ENCODE results near the gene CEP152. TPM values are rescaled to one million over a fixed set of nuclear protein-coding genes. Genes with fewer than 3 reads are reported as not detected.

CEP152 gene
- polyA plus RNA-seq, 1 donor from 2014 or later: 1.3 TPM

GRCh38 chr15:48785712-48786111 lies 25.2 kb downstream of the CEP152 start:
- Histone ChIP-seq H3K27me3 (ENCODE audit: insufficient read depth, low read depth, low read length) (no peaks in the 10 kb centered on the region), H3K4me2 (ENCODE audit: low read length) (no peak overlapping the region), H2AFZ (ENCODE audit: low read depth, low read length) (no peak overlapping the region), H3K9me3 (ENCODE audit: low read length) (no peaks in the 10 kb centered on the region), H3K79me2 (replicated peaks; ENCODE audit: insufficient read depth, low read length) (no peaks in the 10 kb centered on the region), H3K4me3 (ENCODE audit: low read length) (no peak overlapping the region), H3K36me3 (ENCODE audit: insufficient read depth, low read length) (no peaks in the 10 kb centered on the region), H3K9me2 (ENCODE audit: insufficient read depth, low read length) (no peaks in the 10 kb centered on the region), H4K20me1 (ENCODE audit: insufficient read depth) (no peaks in the 10 kb centered on the region), H3K27ac (ENCODE audit: low read length) (no peak overlapping the region), H3F3A (ENCODE audit: insufficient read depth, low read length, poor library complexity, severe bottlenecking) (no peaks in the 10 kb centered on the region), H3K9ac (ENCODE audit: low read length) (no peak overlapping the region)
- TF ChIP-seq EZH2 (IDR thresholded peaks at IDR 0.05; ENCODE audit: borderline replicate concordance, insufficient read depth, low read length, poor library complexity, severe bottlenecking) (no peak), SMC3 (conservative IDR thresholded peaks at IDR 0.05; ENCODE audit: poor library complexity) (no peak), TAF1 (IDR thresholded peaks at IDR 0.05; ENCODE audit: low read depth) (no peak)

DNA sequence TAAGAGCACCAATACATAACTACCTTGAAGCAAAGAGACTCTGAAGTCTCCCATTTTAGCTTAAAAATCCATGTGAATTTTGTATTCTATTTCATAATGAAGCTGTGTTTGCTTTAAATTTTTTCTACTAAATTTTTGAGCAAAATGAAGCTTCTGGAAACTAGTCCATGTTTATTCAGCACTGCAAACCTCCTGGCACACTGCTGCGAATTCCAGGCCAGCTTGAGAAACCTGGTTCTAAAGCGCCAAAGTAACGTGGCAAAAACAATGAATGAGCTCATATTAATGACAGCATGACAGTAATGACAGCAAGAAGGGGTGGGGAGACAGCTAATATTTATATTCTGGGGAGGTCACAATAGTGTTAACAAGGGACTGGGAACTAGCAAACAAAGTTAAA lies 25.7 kb downstream of the CEP152 start:
- Histone ChIP-seq H4K20me1 (ENCODE audit: insufficient read depth) (no peaks in the 10 kb centered on the region), H3K9me2 (ENCODE audit: insufficient read depth, low read length) (no peaks in the 10 kb centered on the region), H3K36me3 (ENCODE audit: insufficient read depth, low read length) (no peaks in the 10 kb centered on the region), H3K27ac (ENCODE audit: low read length) (no peak overlapping the region), H3K4me2 (ENCODE audit: low read length) (no peak overlapping the region), H3F3A (ENCODE audit: insufficient read depth, low read length, poor library complexity, severe bottlenecking) (no peaks in the 10 kb centered on the region), H3K4me3 (ENCODE audit: low read length) (no peak overlapping the region), H2AFZ (ENCODE audit: low read depth, low read length) (no peak overlapping the region), H3K79me2 (replicated peaks; ENCODE audit: insufficient read depth, low read length) (no peaks in the 10 kb centered on the region), H3K9me3 (ENCODE audit: low read length) (no peaks in the 10 kb centered on the region), H3K27me3 (ENCODE audit: insufficient read depth, low read depth, low read length) (no peaks in the 10 kb centered on the region), H3K9ac (ENCODE audit: low read length) (no peak overlapping the region)
- TF ChIP-seq POLR2AphosphoS5 (IDR thresholded peaks at IDR 0.05) (no peak), TAF1 (IDR thresholded peaks at IDR 0.05; ENCODE audit: low read depth) (no peak), EP300 (conservative IDR thresholded peaks at IDR 0.05; ENCODE audit: poor library complexity, severe bottlenecking) (no peak), RAD21 (conservative IDR thresholded peaks at IDR 0.05) (no peak), EZH2 (IDR thresholded peaks at IDR 0.05; ENCODE audit: borderline replicate concordance, insufficient read depth, low read length, poor library complexity, severe bottlenecking) (no peak), SMC3 (conservative IDR thresholded peaks at IDR 0.05; ENCODE audit: poor library complexity) (no peak), REST (IDR thresholded peaks at IDR 0.05; ENCODE audit: borderline replicate concordance) (no peak), MXI1 (conservative IDR thresholded peaks at IDR 0.05; ENCODE audit: poor library complexity, severe bottlenecking) (no peak)
- TF ChIP-seq, protein P1, sequence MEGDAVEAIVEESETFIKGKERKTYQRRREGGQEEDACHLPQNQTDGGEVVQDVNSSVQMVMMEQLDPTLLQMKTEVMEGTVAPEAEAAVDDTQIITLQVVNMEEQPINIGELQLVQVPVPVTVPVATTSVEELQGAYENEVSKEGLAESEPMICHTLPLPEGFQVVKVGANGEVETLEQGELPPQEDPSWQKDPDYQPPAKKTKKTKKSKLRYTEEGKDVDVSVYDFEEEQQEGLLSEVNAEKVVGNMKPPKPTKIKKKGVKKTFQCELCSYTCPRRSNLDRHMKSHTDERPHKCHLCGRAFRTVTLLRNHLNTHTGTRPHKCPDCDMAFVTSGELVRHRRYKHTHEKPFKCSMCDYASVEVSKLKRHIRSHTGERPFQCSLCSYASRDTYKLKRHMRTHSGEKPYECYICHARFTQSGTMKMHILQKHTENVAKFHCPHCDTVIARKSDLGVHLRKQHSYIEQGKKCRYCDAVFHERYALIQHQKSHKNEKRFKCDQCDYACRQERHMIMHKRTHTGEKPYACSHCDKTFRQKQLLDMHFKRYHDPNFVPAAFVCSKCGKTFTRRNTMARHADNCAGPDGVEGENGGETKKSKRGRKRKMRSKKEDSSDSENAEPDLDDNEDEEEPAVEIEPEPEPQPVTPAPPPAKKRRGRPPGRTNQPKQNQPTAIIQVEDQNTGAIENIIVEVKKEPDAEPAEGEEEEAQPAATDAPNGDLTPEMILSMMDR (IDR thresholded peaks at IDR 0.05; ENCODE audit: poor library complexity, severe bottlenecking): no peak

DNA sequence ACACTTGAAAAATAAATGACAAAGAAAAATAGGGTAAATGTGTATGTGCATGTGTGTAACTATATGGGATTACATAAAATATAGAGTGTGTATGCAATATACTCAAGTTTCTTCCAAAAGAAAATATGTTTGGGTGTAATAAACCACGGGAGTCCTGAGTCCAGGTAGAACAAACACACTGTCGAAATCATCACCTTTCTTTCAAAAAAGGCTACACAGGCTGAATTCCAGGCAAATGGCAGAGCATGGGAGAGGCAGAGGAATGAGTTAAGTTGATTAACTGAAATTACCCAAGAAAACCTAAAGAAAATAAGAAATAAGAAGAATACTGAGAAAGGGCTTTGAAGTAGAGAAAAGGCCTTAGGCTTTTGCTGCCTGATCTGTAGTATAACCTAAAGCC lies 26.1 kb downstream of the CEP152 start:
- Histone ChIP-seq H3K9me2 (ENCODE audit: insufficient read depth, low read length) (no peaks in the 10 kb centered on the region), H3K4me2 (ENCODE audit: low read length) (no peak overlapping the region), H3K27ac (ENCODE audit: low read length) (no peak overlapping the region), H3K9me3 (ENCODE audit: low read length) (no peaks in the 10 kb centered on the region), H3K9ac (ENCODE audit: low read length) (no peak overlapping the region), H3K36me3 (ENCODE audit: insufficient read depth, low read length) (no peaks in the 10 kb centered on the region), H3K4me3 (ENCODE audit: low read length) (no peak overlapping the region), H3K79me2 (replicated peaks; ENCODE audit: insufficient read depth, low read length) (no peaks in the 10 kb centered on the region), H4K20me1 (ENCODE audit: insufficient read depth) (no peaks in the 10 kb centered on the region), H2AFZ (ENCODE audit: low read depth, low read length) (no peak overlapping the region), H3K27me3 (ENCODE audit: insufficient read depth, low read depth, low read length) (no peaks in the 10 kb centered on the region), H3F3A (ENCODE audit: insufficient read depth, low read length, poor library complexity, severe bottlenecking) (no peaks in the 10 kb centered on the region)
- TF ChIP-seq RAD21 (conservative IDR thresholded peaks at IDR 0.05) (no peak), EP300 (conservative IDR thresholded peaks at IDR 0.05; ENCODE audit: poor library complexity, severe bottlenecking) (no peak), EZH2 (IDR thresholded peaks at IDR 0.05; ENCODE audit: borderline replicate concordance, insufficient read depth, low read length, poor library complexity, severe bottlenecking) (no peak), MXI1 (conservative IDR thresholded peaks at IDR 0.05; ENCODE audit: poor library complexity, severe bottlenecking) (no peak), POLR2AphosphoS5 (IDR thresholded peaks at IDR 0.05) (no peak), SMC3 (conservative IDR thresholded peaks at IDR 0.05; ENCODE audit: poor library complexity) (no peak)
- TF ChIP-seq, protein P1 (IDR thresholded peaks at IDR 0.05; ENCODE audit: poor library complexity, severe bottlenecking): no peak

All from neural cell (in vitro differentiated cells).